GM18511 (cell line): ENCODE data around the gene SLCO4A1.
A peak's percentile ranks its signal among the peaks of the same experiment; 100 is the strongest.

Experiments
- ATAC-seq: cut with Tn5 transposase; IDR thresholded peaks from one replicate; pipeline ENCODE4 v1.9.1; 2021; ENCODE audit warnings: mild to moderate bottlenecking, moderate library complexity; ENCODE audit not compliant: unreplicated experiment

SLCO4A1 gene

GRCh38 chr20:62650551-62651284 is 8.4 kb downstream of the SLCO4A1 start:
- no peak for ATAC-seq

- peak; percentile 74 for ATAC-seq
These were observed 9.2 kb downstream of the SLCO4A1 start for GRCh38 chr20:62651285-62652021.

DNA sequence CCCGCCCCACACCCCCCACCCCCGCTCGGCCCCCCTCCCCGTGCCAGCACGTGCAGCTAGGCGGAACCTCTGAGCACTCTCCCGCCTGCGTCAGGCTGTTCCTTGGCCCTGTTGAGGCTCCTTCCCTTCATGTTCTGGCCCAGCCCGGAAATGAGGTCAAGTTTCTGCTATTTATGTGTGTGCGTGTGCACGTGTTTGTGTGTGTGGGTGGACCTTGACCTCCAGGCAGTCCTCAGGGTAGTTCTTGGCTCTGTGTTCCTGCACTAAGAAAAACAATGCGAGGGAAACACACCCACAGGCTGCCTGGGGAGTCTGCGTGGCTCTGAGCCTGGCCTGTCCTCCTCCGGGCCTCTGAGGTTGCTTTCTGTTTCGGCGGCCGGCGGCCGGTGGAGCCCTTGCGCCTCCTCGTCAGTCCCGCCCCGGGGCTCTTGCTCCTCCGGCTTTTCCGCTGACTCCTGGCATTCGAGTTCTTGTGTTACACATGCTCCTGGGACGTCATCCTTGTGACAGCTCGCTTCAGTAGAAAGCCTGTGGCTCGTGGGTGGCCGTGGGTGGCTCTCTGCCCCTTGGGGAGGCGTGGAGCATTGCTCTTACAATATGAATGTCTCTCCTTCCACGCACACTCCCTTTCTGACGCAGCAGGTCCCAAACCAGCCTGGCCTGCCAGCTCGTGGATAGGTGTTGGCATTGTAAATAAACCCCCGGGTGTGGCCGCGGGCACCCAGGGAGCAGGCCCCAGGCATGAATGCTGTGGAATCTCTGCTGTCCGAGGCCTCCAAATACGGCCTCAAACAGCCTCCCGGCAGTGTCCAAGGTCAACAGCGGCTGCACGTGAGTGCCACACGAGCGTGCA is 10.0 kb downstream of the SLCO4A1 start:
- ATAC-seq: peak; percentile 78

- no peak for ATAC-seq
These were observed 10.6 kb downstream of the SLCO4A1 start for GRCh38 chr20:62652894-62653305.

- no peak for ATAC-seq
These were observed 11.1 kb downstream of the SLCO4A1 start for GRCh38 chr20:62653373-62653772.

DNA sequence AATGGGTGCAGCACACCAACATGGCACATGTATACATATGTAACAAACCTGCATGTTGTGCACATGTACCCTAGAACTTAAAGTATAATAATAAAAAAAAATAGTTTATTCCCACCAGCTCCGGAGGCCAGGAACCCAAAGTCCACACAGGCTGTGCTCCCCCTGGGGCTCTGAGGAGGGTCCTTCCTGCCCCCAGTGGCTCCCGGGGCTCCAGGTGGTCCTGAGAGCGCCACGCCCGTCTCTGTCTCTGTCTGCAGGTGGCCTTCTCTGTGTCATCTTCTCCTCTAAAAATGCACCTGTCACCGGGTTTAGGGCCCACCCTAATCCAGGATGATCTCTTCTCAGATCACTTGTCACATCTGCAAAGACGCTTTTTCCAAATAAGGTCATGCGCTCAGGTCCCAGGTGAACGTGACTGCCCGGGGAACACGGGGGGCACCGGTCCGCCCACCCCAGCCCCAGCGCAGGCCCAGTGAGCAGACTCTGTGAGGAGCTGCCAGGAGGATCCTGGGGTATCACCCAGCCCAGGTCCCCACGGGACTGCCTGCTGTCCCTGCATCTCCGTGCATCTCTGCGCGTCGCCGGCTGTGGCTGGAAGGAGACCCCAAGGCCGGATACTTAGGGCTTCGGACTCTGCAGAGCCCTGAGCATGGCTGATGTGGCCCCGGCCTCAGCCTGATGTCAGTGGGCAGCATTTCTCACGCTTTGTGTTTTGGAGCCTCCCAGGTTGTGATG is 11.8 kb downstream of the SLCO4A1 start:
- ATAC-seq: no peak

- ATAC-seq: no peak
These were observed 13.2 kb downstream of the SLCO4A1 start for GRCh38 chr20:62655282-62656196.

- no peak for ATAC-seq
These were observed 14.1 kb downstream of the SLCO4A1 start for GRCh38 chr20:62656197-62656918.

DNA sequence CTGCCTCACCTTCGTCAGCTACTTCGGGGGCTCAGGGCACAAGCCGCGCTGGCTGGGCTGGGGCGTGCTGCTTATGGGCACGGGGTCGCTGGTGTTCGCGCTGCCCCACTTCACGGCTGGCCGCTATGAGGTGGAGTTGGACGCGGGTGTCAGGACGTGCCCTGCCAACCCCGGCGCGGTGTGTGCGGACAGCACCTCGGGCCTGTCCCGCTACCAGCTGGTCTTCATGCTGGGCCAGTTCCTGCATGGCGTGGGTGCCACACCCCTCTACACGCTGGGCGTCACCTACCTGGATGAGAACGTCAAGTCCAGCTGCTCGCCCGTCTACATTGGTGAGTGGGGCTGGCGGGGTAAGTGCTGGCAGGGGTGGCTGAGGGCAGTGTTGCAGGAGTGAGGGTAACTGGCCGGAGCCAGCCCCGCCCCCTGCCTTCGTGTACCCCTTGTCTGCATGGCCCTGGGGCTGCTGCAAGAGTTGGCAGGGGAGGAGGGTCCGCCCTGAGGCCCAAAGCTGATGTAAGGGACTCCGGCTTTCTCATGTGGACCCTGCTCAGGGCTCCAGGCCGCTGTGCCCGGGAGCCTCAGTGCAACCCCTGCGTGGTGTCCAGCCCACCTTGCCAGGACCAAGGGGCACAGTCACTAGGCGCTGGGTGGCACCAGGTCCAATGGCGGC is 14.8 kb downstream of the SLCO4A1 start:
- ATAC-seq: no peak

DNA sequence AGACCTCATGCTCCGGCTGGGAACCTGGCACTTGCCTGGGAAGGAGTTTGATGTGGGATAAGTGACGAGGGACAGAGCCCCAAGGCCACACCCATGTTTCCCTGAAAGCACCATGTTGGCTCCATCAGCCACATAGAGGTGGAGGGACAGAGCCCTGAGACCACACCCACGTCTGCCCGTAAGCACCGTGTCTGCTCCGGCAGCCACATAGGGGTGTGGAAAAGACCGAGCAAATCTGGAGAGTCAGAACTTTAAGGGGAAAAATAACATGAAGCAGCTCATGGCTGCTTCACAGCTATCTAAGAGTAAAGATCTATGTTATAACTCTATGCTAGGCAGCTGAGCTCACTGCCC is 15.3 kb downstream of the SLCO4A1 start:
- ATAC-seq: no peak

DNA sequence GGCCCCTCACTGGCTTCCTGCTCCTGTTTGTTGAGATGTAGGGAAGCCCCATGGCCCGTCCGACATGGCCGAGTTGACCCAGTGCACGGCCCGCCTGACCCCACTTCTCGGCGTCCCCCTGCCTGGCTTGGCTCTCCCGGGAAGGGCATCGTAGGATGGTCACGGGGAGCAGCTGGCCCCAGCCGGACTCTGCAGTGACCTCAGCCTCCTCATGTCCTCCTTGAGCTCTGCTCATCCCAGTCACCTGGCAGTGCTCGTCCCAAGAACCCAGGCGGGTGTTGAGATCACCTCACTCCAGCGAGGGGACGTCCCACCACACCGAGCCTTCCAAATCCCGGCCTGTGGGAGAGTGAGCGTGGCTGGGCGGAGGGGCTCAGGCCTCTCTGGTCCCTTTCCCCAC is 15.7 kb downstream of the SLCO4A1 start:
- no peak for ATAC-seq

GRCh38 chr20:62658593-62659178 is 16.4 kb downstream of the SLCO4A1 start:
- no peak for ATAC-seq

- ATAC-seq: no peak
These were observed 17.4 kb downstream of the SLCO4A1 start for GRCh38 chr20:62659488-62660239.

DNA sequence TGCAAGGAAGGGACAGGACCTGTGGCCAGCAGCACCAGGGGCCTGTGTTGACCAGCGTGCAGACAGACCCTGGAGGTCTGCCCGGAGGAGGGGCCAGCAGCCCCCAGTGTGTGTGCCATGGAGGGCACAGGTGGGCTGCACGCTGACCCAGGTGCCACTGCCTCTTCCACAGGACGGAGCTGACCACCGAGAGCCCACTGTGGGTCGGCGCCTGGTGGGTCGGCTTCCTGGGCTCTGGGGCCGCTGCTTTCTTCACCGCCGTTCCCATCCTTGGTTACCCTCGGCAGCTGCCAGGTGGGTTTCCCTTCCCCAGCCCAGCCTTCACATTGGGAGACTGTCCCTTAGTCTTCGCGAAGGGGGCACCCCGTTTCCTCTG is 17.9 kb downstream of the SLCO4A1 start:
- no peak for ATAC-seq

DNA sequence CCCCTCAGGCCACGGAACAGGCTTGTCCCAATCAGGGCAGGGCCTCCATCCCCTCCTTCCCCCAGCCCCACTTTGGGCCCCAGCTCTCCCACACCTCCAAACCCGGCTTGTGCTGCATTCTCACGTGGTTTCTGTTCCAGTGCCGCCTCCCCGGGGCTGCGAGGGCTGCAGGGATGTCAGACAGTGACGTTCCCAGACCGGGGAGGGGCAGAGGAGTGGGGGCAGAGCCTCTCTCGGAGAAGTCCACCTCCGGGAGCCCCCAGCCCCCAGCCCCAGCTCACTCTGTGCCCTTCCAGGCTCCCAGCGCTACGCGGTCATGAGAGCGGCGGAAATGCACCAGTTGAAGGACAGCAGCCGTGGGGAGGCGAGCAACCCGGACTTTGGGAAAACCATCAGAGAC is 18.5 kb downstream of the SLCO4A1 start:
- no peak for ATAC-seq

DNA sequence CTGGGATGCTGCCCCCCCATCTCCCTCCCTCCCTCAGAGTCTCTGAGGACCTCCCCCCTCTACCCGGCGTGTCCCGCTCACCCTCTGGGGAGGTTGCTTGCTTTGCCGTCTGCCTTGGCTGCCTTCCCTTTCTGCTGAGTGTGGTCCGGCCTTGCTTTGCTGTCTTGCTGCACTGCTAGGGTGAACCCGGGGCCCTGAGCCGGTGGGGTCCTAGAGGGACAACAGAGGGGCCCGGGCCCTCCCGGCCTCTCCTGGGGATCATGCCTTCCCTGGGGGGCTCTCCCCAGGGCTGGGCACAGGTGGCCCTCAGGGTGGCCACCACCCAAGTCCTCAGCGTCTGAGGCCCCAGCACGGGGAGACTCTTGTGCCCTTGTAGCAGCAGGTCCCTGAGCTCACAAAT is 19.3 kb downstream of the SLCO4A1 start:
- ATAC-seq: no peak

DNA sequence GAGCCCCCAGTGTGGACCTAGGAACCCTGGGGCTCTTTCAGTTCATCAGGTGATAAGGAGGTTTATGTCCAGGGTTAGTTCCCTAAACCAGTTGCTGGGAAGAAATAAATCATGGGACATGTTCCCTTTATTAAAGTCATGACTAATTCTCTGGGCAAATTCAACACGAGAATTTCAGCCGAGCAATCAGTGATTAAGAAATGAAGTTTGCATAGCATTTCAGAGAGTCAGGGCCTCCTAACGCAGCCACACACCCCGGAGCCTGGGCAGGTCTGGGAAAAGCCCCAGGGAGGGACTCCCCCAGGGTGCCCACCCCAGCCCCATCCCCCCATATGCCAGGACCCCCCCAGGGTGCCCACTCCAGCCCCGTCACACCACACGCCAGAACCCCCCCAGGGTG is 20.1 kb downstream of the SLCO4A1 start:
- no peak for ATAC-seq
